Vagina (tissue), 2 donors: ENCODE data around the gene CHMP4B.

Experiments
- CTCF ChIP-seq, 3 experiments: fragments of 450-650 bp in 2 of 3; fragments of 200-600 bp in 1 of 3; sonication (generic) in 1 of 3; IDR thresholded peaks; one replicate each; pipeline ENCODE4 v1.5.1; 2017 to 2019; ENCODE audit warnings: antibody characterized with exemption in 3 of 3, mild to moderate bottlenecking in 2 of 3, moderate library complexity in 2 of 3
- POLR2A ChIP-seq, 2 donors: fragments of 450-650 bp; IDR thresholded peaks; one replicate each; pipeline ENCODE4 v1.6.1; 2017; ENCODE audit warnings: antibody characterized with exemption in 2 of 2, mild to moderate bottlenecking in 2 of 2, moderate library complexity in 2 of 2
- POLR2AphosphoS5 ChIP-seq, 2 donors: sonication (generic); formaldehyde crosslinking; IDR thresholded peaks; one replicate each; pipeline ENCODE4 v1.9.0; 2017; ENCODE audit warnings: antibody characterized with exemption in 2 of 2, mild to moderate bottlenecking in 2 of 2, low read depth in 1 of 2; ENCODE audit not compliant: insufficient read depth in 1 of 2

GRCh38 chr20:33869283-33869682 is 58.1 kb downstream of the CHMP4B start:
- TF ChIP-seq CTCF (IDR thresholded peaks at IDR 0.05), result no peak
- TF ChIP-seq POLR2A (IDR thresholded peaks at IDR 0.05), result no peak
- no peak for TF ChIP-seq POLR2AphosphoS5 (IDR thresholded peaks at IDR 0.05; ENCODE audit: insufficient read depth in 1 of 2, low read depth in 1 of 2)
